SK-N-SH (cell line): Measurements from ENCODE around the gene WWOX. TPM values are rescaled to one million over a fixed set of nuclear protein-coding genes. Genes with fewer than 3 reads are reported as not detected.

ENCODE experiments used
- CTCF ChIA-PET: fragments of 300-600, 350-600 bp; formaldehyde crosslinking; extraction: SDS; loops from one replicate; lab custom pipeline; 2021; lab: Yijun Ruan, JAX
- POLR2A ChIA-PET: fragments of 350-600 bp; sonication (Branson Sonifier 250); formaldehyde crosslinking; extraction: SDS; loops from one replicate; lab custom pipeline; 2020; ENCODE audit warnings: antibody characterized with exemption, inconsistent platforms; lab: Yijun Ruan, JAX
- DNase-seq: peaks from one replicate; pipeline ENCODE4 v3.0.0; 2012
- H2AFZ ChIP-seq: fragments of 200-600 bp; sonication (generic); 2 replicates; pipeline ENCODE4 v1.8.1; 2016; ENCODE audit warnings: antibody characterized with exemption, mild to moderate bottlenecking, low read depth
- H3F3A ChIP-seq: fragments of 200-600 bp; sonication (generic); replicated peaks from 2 replicates; pipeline ENCODE3; 2016; ENCODE audit warnings: antibody characterized with exemption, mild to moderate bottlenecking; ENCODE audit not compliant: insufficient read depth
- H3K27ac ChIP-seq, 2 experiments: fragments of 200-500 bp in 1 of 2; fragments of 200-600 bp in 1 of 2; sonication (Bioruptor generic) in 1 of 2; sonication (generic), shearing (Covaris generic) in 1 of 2; 2 replicates each; pipeline versions ENCODE4 v1.5.1 to v1.6.1; 2014 to 2016; ENCODE audit warnings: low read depth in 2 of 2, inconsistent platforms in 1 of 2, low read length in 1 of 2, mild to moderate bottlenecking in 1 of 2, mixed read lengths in 1 of 2
- H3K27me3 ChIP-seq: fragments of 200-600 bp; sonication (generic), shearing (Covaris generic); 2 replicates; pipeline ENCODE4 v1.6.1; 2016; ENCODE audit warnings: mixed run types; ENCODE audit not compliant: insufficient read depth
- H3K36me3 ChIP-seq, 2 experiments: fragments of 200-500 bp in 1 of 2; fragments of 200-600 bp in 1 of 2; sonication (Bioruptor generic) in 1 of 2; sonication (generic) in 1 of 2; replicated peaks in 1 of 2; 2 replicates each; pipeline versions ENCODE3 to v1.5.1; 2014 to 2016; ENCODE audit warnings: low read length in 1 of 2, mild to moderate bottlenecking in 1 of 2; ENCODE audit not compliant: insufficient read depth in 2 of 2, control insufficient read depth in 1 of 2
- H3K4me1 ChIP-seq, 2 experiments: fragments of 200-500 bp in 1 of 2; fragments of 200-600 bp in 1 of 2; sonication (Bioruptor generic) in 1 of 2; sonication (generic), shearing (Covaris generic) in 1 of 2; 2 replicates each; pipeline versions ENCODE4 v1.5.1 to v1.6.1; 2014 to 2016; ENCODE audit warnings: low read depth in 1 of 2, low read length in 1 of 2, mixed run types in 1 of 2; ENCODE audit not compliant: insufficient read depth in 2 of 2, control insufficient read depth in 1 of 2
- H3K4me2 ChIP-seq: fragments of 200-600 bp; sonication (generic), shearing (Covaris generic); 2 replicates; pipeline ENCODE4 v1.6.1; 2017; ENCODE audit warnings: mixed run types
- H3K4me3 ChIP-seq, 2 experiments: fragments of 200-500 bp in 1 of 2; fragments of 200-600 bp in 1 of 2; sonication (Bioruptor generic) in 1 of 2; sonication (generic), shearing (Covaris generic) in 1 of 2; 2 replicates each; pipeline versions ENCODE4 v1.5.1 to v1.8.1; 2014 to 2016; ENCODE audit warnings: low read depth in 2 of 2, inconsistent platforms in 1 of 2, low read length in 1 of 2, mild to moderate bottlenecking in 1 of 2, mixed read lengths in 1 of 2, moderate library complexity in 1 of 2
- H3K79me2 ChIP-seq: fragments of 200-600 bp; sonication (generic); 2 replicates; pipeline ENCODE4 v1.8.1; 2017; ENCODE audit warnings: mild to moderate bottlenecking; ENCODE audit not compliant: insufficient read depth
- H3K9ac ChIP-seq: fragments of 200-600 bp; sonication (generic); 2 replicates; pipeline ENCODE4 v1.6.1; 2017; ENCODE audit warnings: mixed run types
- H3K9me2 ChIP-seq: fragments of 200-600 bp; sonication (generic); 2 replicates; pipeline ENCODE4 v1.6.1; 2017; ENCODE audit warnings: mixed run types
- H3K9me3 ChIP-seq: fragments of 200-600 bp; sonication (generic); 2 replicates; pipeline ENCODE4 v1.6.1; 2017; ENCODE audit warnings: mixed run types, mild to moderate bottlenecking, moderate library complexity
- H4K20me1 ChIP-seq: fragments of 200-600 bp; sonication (generic); 2 replicates; pipeline ENCODE4 v1.6.1; 2017; ENCODE audit warnings: mild to moderate bottlenecking, mixed run types; ENCODE audit not compliant: insufficient read depth
- GABPA ChIP-seq: IDR thresholded peaks from 2 replicates; pipeline ENCODE4 v1.4.0; 2012; ENCODE audit warnings: low read depth, mild to moderate bottlenecking
- GATA2 ChIP-seq: sonication (generic); formaldehyde crosslinking; IDR thresholded peaks from 2 replicates; pipeline ENCODE4 v1.5.0; 2020; ENCODE audit warnings: mild to moderate bottlenecking, missing genetic modification reagents
- IRF3 ChIP-seq: fragments of 150-350 bp; IDR thresholded peaks from 2 replicates; pipeline ENCODE4 v1.6.1; 2016; ENCODE audit warnings: mild to moderate bottlenecking, low read depth, low read length
- MEF2A ChIP-seq: IDR thresholded peaks from 2 replicates; pipeline ENCODE4 v1.4.0; 2012; ENCODE audit warnings: low read depth, borderline replicate concordance
- NRF1 ChIP-seq: IDR thresholded peaks from 2 replicates; pipeline ENCODE4 v1.6.1; 2012; ENCODE audit warnings: low read depth, mild to moderate bottlenecking, low read length
- PBX3 ChIP-seq: IDR thresholded peaks from 2 replicates; pipeline ENCODE4; 2012
- RFX5 ChIP-seq: IDR thresholded peaks from 2 replicates; pipeline ENCODE4 v1.6.1; 2012; ENCODE audit warnings: mild to moderate bottlenecking, improper control_type of control experiment, low read length
- SMC3 ChIP-seq: IDR thresholded peaks from 2 replicates; pipeline ENCODE4 v1.6.1; 2012; ENCODE audit warnings: low read depth, low read length, improper control_type of control experiment
- TAF1 ChIP-seq: IDR thresholded peaks from 2 replicates; pipeline ENCODE4 v1.6.1; 2012; ENCODE audit warnings: low read depth, mild to moderate bottlenecking, low read length, moderate library complexity, borderline replicate concordance
- TCF12 ChIP-seq: IDR thresholded peaks from 2 replicates; pipeline ENCODE4 v1.4.0; 2012
- TEAD4 ChIP-seq: IDR thresholded peaks from 2 replicates; pipeline ENCODE4 v1.4.0; 2012; ENCODE audit warnings: mild to moderate bottlenecking, borderline replicate concordance; ENCODE audit not compliant: insufficient read depth
- USF1 ChIP-seq: IDR thresholded peaks from 2 replicates; pipeline ENCODE4 v1.4.0; 2012; ENCODE audit warnings: low read depth, borderline replicate concordance
- YY1 ChIP-seq: IDR thresholded peaks from 2 replicates; pipeline ENCODE4 v1.4.0; 2012; ENCODE audit warnings: low read depth, mild to moderate bottlenecking
- ZBTB33 ChIP-seq: IDR thresholded peaks from 2 replicates; pipeline ENCODE4 v1.4.0; 2012; ENCODE audit warnings: low read depth, borderline replicate concordance
- WGBS: methylation state at CpG from one replicate; pipeline ENCODE4 v1.1.6; 2017; ENCODE audit warnings: low lambda C conversion rate; 5-methylcytosine and 5-hydroxymethylcytosine counted together
- polyA plus RNA-seq, 3 experiments: library from polyadenylated mRNA; depleted of rRNA; stranded (reverse); fragments of >200 nt; gene quantifications; 2 replicates each; pipeline ENCODE4 v1.2.3, GENCODE V29; 2012
- TF ChIP-seq, protein P1 (sequence below): IDR thresholded peaks from 2 replicates; pipeline ENCODE4 v1.6.1; 2012; ENCODE audit warnings: mild to moderate bottlenecking, low read depth, low read length, moderate library complexity

The WWOX gene
- polyA plus RNA-seq, 1 of the 3 experiments (the other 2 are of a cell fraction): 10.8 TPM

- TF ChIP-seq GATA2 (CRISPR knock-in tag): no peak
These were observed 706.1 kb downstream of the WWOX start (continued) for GRCh38 chr16:78805556-78805955.

DNA sequence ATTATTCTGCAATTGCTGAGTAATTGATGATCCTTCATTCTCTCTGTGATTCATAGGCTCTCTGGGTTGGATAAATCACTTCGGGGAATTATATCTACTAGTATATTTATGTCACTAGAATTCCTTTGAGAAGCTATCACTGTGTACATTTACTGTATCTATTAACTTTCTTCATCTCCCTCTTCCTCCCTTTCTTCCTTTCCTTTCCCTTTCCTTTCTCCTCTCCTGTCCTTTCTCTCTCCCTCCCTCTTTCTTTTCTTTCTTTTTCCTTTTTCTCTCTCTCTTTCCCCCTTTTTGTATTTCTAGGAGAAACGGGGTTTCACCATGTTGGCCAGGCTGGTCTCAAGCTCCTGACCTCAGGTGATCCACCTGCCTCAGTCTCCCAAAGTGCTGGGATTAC is 711.8 kb downstream of the WWOX start:
- Histone ChIP-seq H3K79me2 (no peaks in the 10 kb centered on the region), H3K27ac (no peak overlapping the region), H3K4me2 (no peak overlapping the region)
- CTCF ChIA-PET: no interaction called here
- TF ChIP-seq RFX5 (no peak), ZBTB33 (no peak), TAF1 (no peak)
- TF ChIP-seq, all 33 proteins: peak for 0
- WGBS: 16% methylated on average over 2 of the region's 2 CpGs
- H3K9ac ChIP-seq: no peak overlapping the region
- no peak overlapping the region for H3K4me3 ChIP-seq
- H3K27me3 ChIP-seq: no peaks in the 10 kb centered on the region
- H3F3A ChIP-seq: no peaks in the 10 kb centered on the region
- no peak for DNase-seq
- H4K20me1 ChIP-seq: no peaks in the 10 kb centered on the region
- no peak overlapping the region for H2AFZ ChIP-seq
- POLR2A ChIA-PET: no interaction called here
- H3K36me3 ChIP-seq: no peaks in the 10 kb centered on the region
- H3K4me1 ChIP-seq: no peaks in the 10 kb centered on the region; a peak in 1 of 4 replicates
- no peaks in the 10 kb centered on the region for H3K9me2 ChIP-seq
- H3K9me3 ChIP-seq: no peaks in the 10 kb centered on the region

GRCh38 chr16:78812582-78812981 is 713.1 kb downstream of the WWOX start:
- no peak for DNase-seq
- H3K36me3 ChIP-seq: no peaks in the 10 kb centered on the region
- no peak overlapping the region for H3K4me3 ChIP-seq
- CTCF ChIA-PET: no interaction called here
- no peaks in the 10 kb centered on the region; a peak in 1 of 4 replicates for H3K4me1 ChIP-seq
- no peaks in the 10 kb centered on the region for H3K9me3 ChIP-seq
- POLR2A ChIA-PET: no interaction called here
- no peaks in the 10 kb centered on the region for H4K20me1 ChIP-seq
- no peaks in the 10 kb centered on the region for H3K27me3 ChIP-seq
- 91% methylated on average over 6 of the region's 6 CpGs for WGBS
- H3K9me2 ChIP-seq: no peaks in the 10 kb centered on the region
- no peak overlapping the region for H3K9ac ChIP-seq
- no peak overlapping the region for H3K27ac ChIP-seq
- no peak overlapping the region for H3K4me2 ChIP-seq
- no peaks in the 10 kb centered on the region for H3K79me2 ChIP-seq
- no peaks in the 10 kb centered on the region for H3F3A ChIP-seq
- H2AFZ ChIP-seq: no peak overlapping the region
- no peak for TF ChIP-seq SMC3
- TF ChIP-seq NRF1: no peak
- no peak for TF ChIP-seq GABPA
- no peak for TF ChIP-seq ZBTB33
- TF ChIP-seq GATA2 (CRISPR knock-in tag): no peak
- no peak for TF ChIP-seq YY1
- no peak for TF ChIP-seq PBX3
- no peak for TF ChIP-seq MEF2A
- TF ChIP-seq TCF12: no peak
- no peak for TF ChIP-seq USF1
- TF ChIP-seq, protein P1, sequence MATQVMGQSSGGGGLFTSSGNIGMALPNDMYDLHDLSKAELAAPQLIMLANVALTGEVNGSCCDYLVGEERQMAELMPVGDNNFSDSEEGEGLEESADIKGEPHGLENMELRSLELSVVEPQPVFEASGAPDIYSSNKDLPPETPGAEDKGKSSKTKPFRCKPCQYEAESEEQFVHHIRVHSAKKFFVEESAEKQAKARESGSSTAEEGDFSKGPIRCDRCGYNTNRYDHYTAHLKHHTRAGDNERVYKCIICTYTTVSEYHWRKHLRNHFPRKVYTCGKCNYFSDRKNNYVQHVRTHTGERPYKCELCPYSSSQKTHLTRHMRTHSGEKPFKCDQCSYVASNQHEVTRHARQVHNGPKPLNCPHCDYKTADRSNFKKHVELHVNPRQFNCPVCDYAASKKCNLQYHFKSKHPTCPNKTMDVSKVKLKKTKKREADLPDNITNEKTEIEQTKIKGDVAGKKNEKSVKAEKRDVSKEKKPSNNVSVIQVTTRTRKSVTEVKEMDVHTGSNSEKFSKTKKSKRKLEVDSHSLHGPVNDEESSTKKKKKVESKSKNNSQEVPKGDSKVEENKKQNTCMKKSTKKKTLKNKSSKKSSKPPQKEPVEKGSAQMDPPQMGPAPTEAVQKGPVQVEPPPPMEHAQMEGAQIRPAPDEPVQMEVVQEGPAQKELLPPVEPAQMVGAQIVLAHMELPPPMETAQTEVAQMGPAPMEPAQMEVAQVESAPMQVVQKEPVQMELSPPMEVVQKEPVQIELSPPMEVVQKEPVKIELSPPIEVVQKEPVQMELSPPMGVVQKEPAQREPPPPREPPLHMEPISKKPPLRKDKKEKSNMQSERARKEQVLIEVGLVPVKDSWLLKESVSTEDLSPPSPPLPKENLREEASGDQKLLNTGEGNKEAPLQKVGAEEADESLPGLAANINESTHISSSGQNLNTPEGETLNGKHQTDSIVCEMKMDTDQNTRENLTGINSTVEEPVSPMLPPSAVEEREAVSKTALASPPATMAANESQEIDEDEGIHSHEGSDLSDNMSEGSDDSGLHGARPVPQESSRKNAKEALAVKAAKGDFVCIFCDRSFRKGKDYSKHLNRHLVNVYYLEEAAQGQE: no peak
- TF ChIP-seq IRF3: no peak
- no peak for TF ChIP-seq TEAD4
